Calu3 (cell line): Measurements from ENCODE around the gene AREL1. TPM values are rescaled to one million over a fixed set of nuclear protein-coding genes. Genes with fewer than 3 reads are reported as not detected.

Experiments used
- BruUV-seq: library from RNA; stranded (reverse); fragments of 400-500 nt; replicated peaks from 2 replicates; lab custom pipeline; 2021; lab: Mats Ljungman, UMichigan
- CTCF ChIA-PET: fragments of 300-600 bp; sonication (Branson Sonifier 250); formaldehyde crosslinking; loops from one replicate; lab custom pipeline; 2022; ENCODE audit warnings: antibody characterized with exemption; lab: Charles Lee
- DNase-seq: peaks from one replicate; pipeline ENCODE4 v3.0.0; 2022
- H3K27ac Mint-ChIP-seq: one replicate; pipeline ENCODE4 v1.8.0; 2022; ENCODE audit warnings: mixed read lengths; ENCODE audit not compliant: unreplicated experiment
- H3K27me3 Mint-ChIP-seq: one replicate; pipeline ENCODE4 v1.8.0; 2022; ENCODE audit warnings: mixed read lengths; ENCODE audit not compliant: unreplicated experiment
- H3K36me3 Mint-ChIP-seq: one replicate; pipeline ENCODE4 v1.8.0; 2022; ENCODE audit warnings: mild to moderate bottlenecking, moderate library complexity, mixed read lengths; ENCODE audit not compliant: insufficient read depth, unreplicated experiment
- H3K4me1 Mint-ChIP-seq: one replicate; pipeline ENCODE4 v1.8.0; 2022; ENCODE audit warnings: mild to moderate bottlenecking, low read depth, mixed read lengths; ENCODE audit not compliant: unreplicated experiment
- H3K4me3 Mint-ChIP-seq: one replicate; pipeline ENCODE4 v1.8.0; 2022; ENCODE audit warnings: mild to moderate bottlenecking, low read depth, moderate library complexity, mixed read lengths; ENCODE audit not compliant: unreplicated experiment
- H3K9me3 Mint-ChIP-seq: one replicate; pipeline ENCODE4 v1.8.0; 2022; ENCODE audit warnings: low read depth, mixed read lengths; ENCODE audit not compliant: unreplicated experiment
- CTCF ChIP-seq: fragments of 200-600 bp; IDR thresholded peaks from one replicate; pipeline ENCODE4 v1.8.0; 2022; ENCODE audit warnings: antibody characterized with exemption; ENCODE audit not compliant: unreplicated experiment
- intact Hi-C: fragments of 100-400 bp; cut with micrococcal nuclease; formaldehyde crosslinking; loops from one replicate; pipeline ENCODE4 v1.10.0; 2022; ENCODE audit not compliant: unreplicated experiment
- total RNA-seq: library from RNA; stranded (reverse); gene quantifications from 2 replicates; pipeline ENCODE4 v1.2.3, GENCODE V29; 2022

The AREL1 gene
- total RNA-seq, 1 experiment from 2014 or later: 31.9 TPM

DNA sequence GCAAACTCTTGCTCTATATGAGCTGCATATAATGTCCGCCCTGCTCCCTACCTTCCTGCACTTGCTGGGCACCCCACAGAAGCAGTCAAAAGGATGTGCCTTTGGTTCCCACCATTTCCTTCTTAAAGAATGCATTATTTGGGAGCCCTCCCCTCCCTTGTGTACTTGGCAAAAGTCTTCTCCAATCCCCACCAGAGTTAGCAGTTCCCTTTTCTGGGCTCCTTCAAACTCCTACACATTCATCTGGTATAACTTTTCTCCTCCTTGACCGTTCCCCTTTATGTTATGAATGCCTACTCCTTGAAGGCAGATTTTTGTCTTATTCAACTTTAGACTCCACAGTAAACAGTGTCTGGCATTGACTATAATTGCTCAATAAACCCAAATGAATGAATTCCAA is 27.8 kb downstream of the AREL1 start:
- Mint-ChIP-seq H3K27ac (no peak overlapping the region), H3K27me3 (no peaks in the 10 kb centered on the region), H3K4me3 (no peak overlapping the region), H3K4me1 (no peaks in the 10 kb centered on the region), H3K36me3 (peaks cover 22% of the 10 kb centered on the region), H3K9me3 (no peaks in the 10 kb centered on the region)
- DNase-seq: no peak
- BruUV-seq: no TSS peak
- intact Hi-C loops: no loop called here
- no peak for TF ChIP-seq CTCF
- CTCF ChIA-PET: no interaction called here

DNA sequence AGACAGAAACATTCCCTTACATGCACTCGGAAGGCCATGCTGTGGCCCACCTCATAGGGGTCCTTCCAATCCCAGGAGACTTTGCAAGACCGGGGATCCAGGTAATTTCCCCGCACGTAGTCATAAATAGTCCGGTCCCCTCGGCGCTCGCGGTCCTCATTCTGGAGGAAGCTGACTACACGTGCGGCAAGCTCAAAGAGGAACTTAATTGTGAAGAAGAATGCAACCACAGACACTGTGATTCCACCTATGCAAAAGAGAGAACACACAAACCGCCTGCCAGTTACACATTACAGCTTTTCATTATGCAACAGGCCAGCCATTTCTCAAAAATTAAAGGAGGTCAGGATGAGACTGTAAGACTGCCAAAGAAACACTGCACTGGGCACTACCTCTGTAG is 28.4 kb downstream of the AREL1 start:
- no peak for TF ChIP-seq CTCF
- BruUV-seq: no TSS peak
- CTCF ChIA-PET: no interaction called here

DNA sequence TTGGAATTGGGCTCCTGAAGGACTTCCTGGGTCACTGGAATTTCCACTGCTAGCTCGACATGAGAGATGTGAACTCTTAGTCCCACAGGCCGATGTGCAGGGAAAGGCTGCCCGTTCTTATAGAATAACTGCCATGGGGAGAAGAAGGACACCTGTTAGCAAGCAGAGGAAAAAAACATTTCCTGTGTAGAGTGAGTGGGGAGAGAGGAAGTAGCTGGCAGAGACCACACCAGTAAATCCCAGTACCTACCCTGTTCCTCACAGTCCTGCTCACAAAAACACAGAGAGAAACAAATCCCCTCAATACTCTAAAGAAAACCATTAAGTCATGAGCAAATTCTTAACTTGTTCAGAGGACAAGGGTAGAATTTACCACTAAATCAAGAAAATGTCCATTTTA is 29.5 kb downstream of the AREL1 start:
- BruUV-seq: no TSS peak
- H3K36me3 Mint-ChIP-seq: peaks cover 12% of the 10 kb centered on the region
- no peaks in the 10 kb centered on the region for H3K4me1 Mint-ChIP-seq
- no peak for TF ChIP-seq CTCF
- intact Hi-C loops: no loop called here
- H3K27ac Mint-ChIP-seq: no peak overlapping the region
- DNase-seq: no peak
- no peak overlapping the region for H3K4me3 Mint-ChIP-seq
- no peaks in the 10 kb centered on the region for H3K27me3 Mint-ChIP-seq
- H3K9me3 Mint-ChIP-seq: no peaks in the 10 kb centered on the region
- CTCF ChIA-PET: no interaction called here

More for the DNA sequence above, 28.4 kb downstream of the AREL1 start:
- no peak overlapping the region for H3K4me3 Mint-ChIP-seq
- H3K36me3 Mint-ChIP-seq: peaks cover 22% of the 10 kb centered on the region
- no peaks in the 10 kb centered on the region for H3K4me1 Mint-ChIP-seq
- no peaks in the 10 kb centered on the region for H3K9me3 Mint-ChIP-seq
- DNase-seq: no peak
- no peaks in the 10 kb centered on the region for H3K27me3 Mint-ChIP-seq
- no peak overlapping the region for H3K27ac Mint-ChIP-seq
- intact Hi-C loops: no loop called here

GRCh38 chr14:74682169-74682952 is 30.5 kb downstream of the AREL1 start:
- H3K36me3 Mint-ChIP-seq: peaks cover 7% of the 10 kb centered on the region
- no peak for TF ChIP-seq CTCF
- H3K9me3 Mint-ChIP-seq: no peaks in the 10 kb centered on the region
- intact Hi-C loops: no loop called here
- no peaks in the 10 kb centered on the region for H3K4me1 Mint-ChIP-seq
- DNase-seq: no peak
- CTCF ChIA-PET: no interaction called here
- H3K27me3 Mint-ChIP-seq: no peaks in the 10 kb centered on the region
- H3K27ac Mint-ChIP-seq: no peak overlapping the region
- no peak overlapping the region for H3K4me3 Mint-ChIP-seq
- BruUV-seq: no TSS peak
